ENCODE results near the gene LSP1.

DNA sequence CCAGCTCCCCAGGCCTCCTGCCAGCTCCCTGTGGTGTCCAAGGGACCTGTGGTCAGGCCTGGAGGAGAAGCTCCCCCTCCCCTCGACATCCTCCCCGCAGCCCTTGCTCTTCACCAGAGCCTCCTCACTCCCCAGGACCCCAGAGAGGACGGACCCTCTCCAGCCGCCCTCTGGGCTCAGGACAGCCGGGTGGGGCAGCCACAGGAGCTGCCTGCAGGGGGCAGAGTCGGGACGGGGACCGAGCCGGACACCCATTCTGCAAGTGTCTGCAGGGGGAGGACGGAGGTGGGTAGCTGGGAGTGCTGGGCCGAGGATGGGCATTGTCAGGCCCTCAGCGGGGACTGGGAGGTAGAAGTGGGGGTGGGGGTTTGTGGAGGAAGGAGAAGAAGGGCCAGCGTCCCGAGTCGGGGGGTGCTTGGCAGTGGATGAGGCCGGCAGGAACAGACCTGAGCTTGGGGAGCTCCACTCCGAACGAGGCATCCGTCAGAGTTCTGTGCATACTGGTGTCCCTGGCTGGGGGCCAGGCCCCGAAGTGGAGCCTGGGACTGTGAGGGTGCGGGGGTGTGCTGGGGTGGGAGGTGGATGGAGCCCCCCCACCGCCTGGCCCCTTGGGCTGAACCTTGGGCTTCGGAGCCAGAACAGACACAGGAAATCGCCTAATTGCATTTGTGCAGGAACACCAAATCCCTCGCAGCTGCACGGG lies 23.6 kb downstream of the LSP1 start:
- no peak for TF ChIP-seq POLR2AphosphoS5 (IDR thresholded peaks at IDR 0.05)
- TF ChIP-seq EZH2 (IDR thresholded peaks at IDR 0.05; ENCODE audit: borderline replicate concordance, insufficient read depth, low read length, poor library complexity, severe bottlenecking): no peak
- TF ChIP-seq, protein P1, sequence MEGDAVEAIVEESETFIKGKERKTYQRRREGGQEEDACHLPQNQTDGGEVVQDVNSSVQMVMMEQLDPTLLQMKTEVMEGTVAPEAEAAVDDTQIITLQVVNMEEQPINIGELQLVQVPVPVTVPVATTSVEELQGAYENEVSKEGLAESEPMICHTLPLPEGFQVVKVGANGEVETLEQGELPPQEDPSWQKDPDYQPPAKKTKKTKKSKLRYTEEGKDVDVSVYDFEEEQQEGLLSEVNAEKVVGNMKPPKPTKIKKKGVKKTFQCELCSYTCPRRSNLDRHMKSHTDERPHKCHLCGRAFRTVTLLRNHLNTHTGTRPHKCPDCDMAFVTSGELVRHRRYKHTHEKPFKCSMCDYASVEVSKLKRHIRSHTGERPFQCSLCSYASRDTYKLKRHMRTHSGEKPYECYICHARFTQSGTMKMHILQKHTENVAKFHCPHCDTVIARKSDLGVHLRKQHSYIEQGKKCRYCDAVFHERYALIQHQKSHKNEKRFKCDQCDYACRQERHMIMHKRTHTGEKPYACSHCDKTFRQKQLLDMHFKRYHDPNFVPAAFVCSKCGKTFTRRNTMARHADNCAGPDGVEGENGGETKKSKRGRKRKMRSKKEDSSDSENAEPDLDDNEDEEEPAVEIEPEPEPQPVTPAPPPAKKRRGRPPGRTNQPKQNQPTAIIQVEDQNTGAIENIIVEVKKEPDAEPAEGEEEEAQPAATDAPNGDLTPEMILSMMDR (IDR thresholded peaks at IDR 0.05; ENCODE audit: poor library complexity, severe bottlenecking): no peak
- no peak for TF ChIP-seq MXI1 (conservative IDR thresholded peaks at IDR 0.05; ENCODE audit: poor library complexity, severe bottlenecking)
- TF ChIP-seq REST (IDR thresholded peaks at IDR 0.05; ENCODE audit: borderline replicate concordance): no peak

Measured in neural cell (in vitro differentiated cells).